WI38 (cell line): ENCODE measurements around the gene TPM2.

Source experiments
- H3K4me3 ChIP-seq: 2 replicates; pipeline ENCODE4 v1.5.1; 2011; ENCODE audit warnings: low read depth, mild to moderate bottlenecking, control low read depth, low read length
- CTCF ChIP-seq: IDR thresholded peaks from 2 replicates; pipeline ENCODE4 v1.5.1; 2012; ENCODE audit warnings: low read depth, mild to moderate bottlenecking, control low read depth, low read length

Gene TPM2

DNA sequence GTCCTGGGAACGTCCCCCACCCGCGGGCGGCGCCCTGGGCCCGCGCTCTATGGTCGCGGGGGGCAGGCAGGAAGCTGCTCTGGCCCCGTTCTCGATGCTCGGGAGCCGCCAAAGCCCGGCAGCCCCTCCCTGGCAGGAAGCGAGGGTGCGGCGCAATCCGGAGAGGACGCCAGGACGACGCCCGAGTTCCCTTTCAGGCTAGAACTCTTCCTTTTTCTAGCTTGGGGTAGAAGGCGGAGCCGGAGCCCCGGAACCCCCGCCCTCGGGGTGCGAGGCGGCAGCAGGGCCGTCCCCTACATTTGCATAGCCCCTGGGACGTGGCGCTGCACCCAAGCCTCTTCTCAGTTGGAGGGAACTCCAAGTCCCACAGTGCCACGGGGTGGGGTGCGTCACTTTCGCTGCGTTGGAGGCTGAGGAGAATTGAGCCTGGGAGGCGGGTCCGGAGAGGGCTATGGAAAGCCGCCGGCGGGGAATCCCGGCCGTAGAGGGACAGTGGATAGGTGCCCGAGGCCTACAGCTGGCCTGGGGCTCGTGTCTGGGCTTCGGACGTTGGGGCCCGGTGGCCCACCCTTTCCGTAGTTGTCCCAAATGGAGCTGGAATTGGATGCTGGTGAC, 42.6 kb upstream of the TPM2 start, which contains the start of the genes CREB3 and TLN1:
Gene CREB3 (plus strand): TSS at position 482 of the 615 bp plus-strand sequence. CDS start 107 bp downstream, at position 589.
Gene TLN1 (minus strand): TSS at position 11 of the 615 bp plus-strand sequence. CDS start 6,501 bp downstream, outside the sequence.
- TF ChIP-seq CTCF: no peak
- peak within 1 kb of the TSS; percentile 86 for H3K4me3 ChIP-seq

- no peak for TF ChIP-seq CTCF
- peak overlapping the region; percentile 86 for H3K4me3 ChIP-seq
Measured at GRCh38 chr9:35731415-35732184, 41.9 kb upstream of the TPM2 start.

- TF ChIP-seq CTCF: no peak
- peak overlapping the region; percentile 86 for H3K4me3 ChIP-seq
Measured at GRCh38 chr9:35730486-35730854, 40.7 kb upstream of the TPM2 start.

GRCh38 chr9:35729700-35730485, 40.2 kb upstream of the TPM2 start:
- H3K4me3 ChIP-seq: peak overlapping the region; percentile 86
- peak; percentile 70 for TF ChIP-seq CTCF

DNA sequence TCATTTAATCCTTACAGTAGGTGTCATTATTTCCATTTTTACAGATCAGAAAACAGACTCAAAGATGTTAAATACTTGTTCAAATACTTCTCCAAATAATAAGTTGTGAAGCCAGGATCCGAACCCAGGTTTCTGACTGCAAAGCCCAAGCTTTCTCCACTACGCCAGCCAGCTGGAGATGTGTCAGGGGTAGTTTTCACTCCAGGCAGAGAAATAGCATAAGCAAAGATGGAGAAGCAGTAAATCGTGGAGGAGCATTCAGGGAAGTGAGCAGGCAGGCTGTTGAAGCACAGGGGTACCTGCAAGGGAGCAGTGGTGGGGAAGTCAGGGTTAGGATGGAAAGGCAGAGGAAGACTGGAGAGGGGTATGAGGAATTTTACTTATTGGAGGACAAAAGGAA, 39.4 kb upstream of the TPM2 start:
- H3K4me3 ChIP-seq: peak overlapping the region; percentile 86
- no peak for TF ChIP-seq CTCF

GRCh38 chr9:35728041-35728971, 38.6 kb upstream of the TPM2 start:
- no peak for TF ChIP-seq CTCF
- peak overlapping the region; percentile 86 for H3K4me3 ChIP-seq
